Panc1 (cell line): Measurements from ENCODE around the gene TSPAN4.
A peak's percentile ranks its signal among the peaks of the same experiment; 100 is the strongest.

Source experiments
- CTCF ChIP-seq: fragments of 450-650 bp; IDR thresholded peaks from 2 replicates; pipeline ENCODE4 v1.5.1; 2017; ENCODE audit warnings: mild to moderate bottlenecking
- POLR2AphosphoS5 ChIP-seq: IDR thresholded peaks from 2 replicates; pipeline ENCODE4 v1.6.1; 2012; ENCODE audit warnings: mild to moderate bottlenecking, low read depth, low read length, moderate library complexity
- SIN3A ChIP-seq: IDR thresholded peaks from 2 replicates; pipeline ENCODE4 v1.6.1; 2012; ENCODE audit warnings: low read depth, mild to moderate bottlenecking, low read length, moderate library complexity, borderline replicate concordance; ENCODE audit not compliant: insufficient read depth

- TF ChIP-seq POLR2AphosphoS5 (peak; percentile 59; the same call in 1 of the 2 replicates), CTCF (no peak), SIN3A (peak; percentile 80; the same call in 1 of the 2 replicates)
These were observed 10.0 kb upstream of the TSPAN4 start, which contains the start of gene CD151 for GRCh38 chr11:832529-833113.
